Peyer's patch (tissue), 4 donors: ENCODE measurements around the gene ASXL2.
"Not testable (repeated sequence)": the region's sequence is repeated elsewhere in the genome, so short reads cannot be mapped to it uniquely, and the experiment has no call there.

Experiments
- POLR2A ChIP-seq, 2 donors: fragments of 450-650 bp; IDR thresholded peaks; one replicate each; pipeline ENCODE4 v1.5.1; 2017; ENCODE audit warnings: antibody characterized with exemption in 2 of 2, mild to moderate bottlenecking in 2 of 2, moderate library complexity in 2 of 2
- TF ChIP-seq, protein P1 (sequence below), 6 experiments: fragments of 450-650 bp in 4 of 6; fragments of 200-600 bp in 2 of 6; sonication (generic) in 1 of 6; IDR thresholded peaks; one replicate each; pipeline ENCODE4 v1.5.1; 2017 to 2019; ENCODE audit warnings: antibody characterized with exemption in 6 of 6, mild to moderate bottlenecking in 3 of 6, moderate library complexity in 1 of 6

DNA sequence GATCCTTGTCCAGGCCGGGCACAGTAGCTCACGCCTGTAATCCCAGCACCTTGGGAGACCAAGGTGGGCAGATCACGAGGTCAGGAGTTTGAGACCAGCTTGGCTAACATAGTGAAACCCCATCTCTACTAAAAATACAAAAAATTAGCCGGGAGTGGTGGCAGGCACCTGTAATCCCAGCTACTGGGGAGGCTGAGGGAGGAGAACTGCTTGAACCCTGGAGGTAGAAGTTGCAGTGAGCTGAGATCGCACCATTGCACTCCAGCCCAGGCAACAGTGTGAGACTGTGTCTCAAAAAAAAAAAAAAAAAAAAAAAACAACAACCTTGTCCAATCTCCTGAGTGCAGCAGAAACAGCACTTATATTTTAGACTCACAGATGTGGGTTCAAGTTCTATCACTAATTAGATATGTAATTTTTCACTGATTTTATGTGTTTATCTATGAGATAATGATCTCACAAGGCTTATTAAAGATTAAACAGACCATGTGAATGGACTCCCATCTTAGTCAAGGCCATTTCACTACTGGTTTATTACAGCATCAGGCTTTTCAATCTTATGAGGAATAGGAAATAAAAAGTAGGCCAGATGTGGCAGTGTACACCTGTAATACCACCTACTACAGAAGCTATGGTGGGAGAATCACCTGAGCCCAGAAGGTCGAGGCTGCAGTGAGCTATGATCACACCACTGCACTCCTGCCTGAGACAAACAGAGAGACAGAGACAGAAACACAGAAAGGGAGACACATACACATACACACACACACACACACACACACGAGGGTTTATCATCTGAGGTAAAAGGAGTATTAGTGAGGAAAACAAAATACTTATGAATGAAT is 49.5 kb downstream of the ASXL2 start:
- TF ChIP-seq, protein P1, sequence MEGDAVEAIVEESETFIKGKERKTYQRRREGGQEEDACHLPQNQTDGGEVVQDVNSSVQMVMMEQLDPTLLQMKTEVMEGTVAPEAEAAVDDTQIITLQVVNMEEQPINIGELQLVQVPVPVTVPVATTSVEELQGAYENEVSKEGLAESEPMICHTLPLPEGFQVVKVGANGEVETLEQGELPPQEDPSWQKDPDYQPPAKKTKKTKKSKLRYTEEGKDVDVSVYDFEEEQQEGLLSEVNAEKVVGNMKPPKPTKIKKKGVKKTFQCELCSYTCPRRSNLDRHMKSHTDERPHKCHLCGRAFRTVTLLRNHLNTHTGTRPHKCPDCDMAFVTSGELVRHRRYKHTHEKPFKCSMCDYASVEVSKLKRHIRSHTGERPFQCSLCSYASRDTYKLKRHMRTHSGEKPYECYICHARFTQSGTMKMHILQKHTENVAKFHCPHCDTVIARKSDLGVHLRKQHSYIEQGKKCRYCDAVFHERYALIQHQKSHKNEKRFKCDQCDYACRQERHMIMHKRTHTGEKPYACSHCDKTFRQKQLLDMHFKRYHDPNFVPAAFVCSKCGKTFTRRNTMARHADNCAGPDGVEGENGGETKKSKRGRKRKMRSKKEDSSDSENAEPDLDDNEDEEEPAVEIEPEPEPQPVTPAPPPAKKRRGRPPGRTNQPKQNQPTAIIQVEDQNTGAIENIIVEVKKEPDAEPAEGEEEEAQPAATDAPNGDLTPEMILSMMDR (IDR thresholded peaks at IDR 0.05) = not testable (repeated sequence)
- TF ChIP-seq POLR2A (IDR thresholded peaks at IDR 0.05) = not testable (repeated sequence)
